GM18870 (cell line): ENCODE results near the gene FLAD1.

Source experiments
- ATAC-seq: cut with Tn5 transposase; IDR thresholded peaks from one replicate; pipeline ENCODE4 v1.9.1; 2021; ENCODE audit warnings: moderate library complexity; ENCODE audit not compliant: unreplicated experiment

Gene FLAD1

DNA sequence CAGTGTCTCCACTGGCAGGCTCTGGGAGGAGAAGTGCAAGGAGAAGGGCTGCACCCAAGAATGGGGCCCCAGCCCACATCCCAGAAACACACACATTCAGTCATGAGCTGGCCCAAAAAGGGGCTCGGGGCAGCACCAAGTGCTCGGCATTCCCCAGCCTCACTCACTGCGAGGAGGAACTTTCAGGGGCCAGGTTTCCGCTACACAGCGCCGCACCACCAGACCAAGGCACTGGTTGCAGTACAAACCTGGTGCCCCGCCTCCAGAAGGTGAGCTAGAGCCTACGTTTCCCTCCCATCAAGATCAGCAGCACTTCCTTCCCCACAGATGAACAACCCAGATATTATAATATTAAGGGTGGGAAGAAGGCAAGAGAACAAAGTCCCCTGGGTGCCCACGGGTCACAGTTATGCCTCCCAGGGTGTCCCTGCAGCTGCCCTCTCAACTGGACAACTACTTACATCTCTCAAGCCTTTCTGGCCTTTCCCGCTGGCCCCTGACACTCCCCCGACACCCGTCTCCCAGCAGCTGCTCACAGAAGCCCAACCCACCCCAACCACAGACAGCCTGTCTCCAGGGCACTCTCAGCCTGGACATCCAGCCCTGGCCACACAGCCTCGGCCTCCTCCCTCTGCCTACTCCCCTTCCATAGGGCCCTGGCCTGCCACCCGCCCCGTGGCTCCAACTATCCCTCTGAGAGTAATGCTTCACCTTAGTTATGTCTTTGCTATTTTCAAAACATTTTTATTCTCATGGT is 31.1 kb upstream of the FLAD1 start:
- ATAC-seq: no peak

DNA sequence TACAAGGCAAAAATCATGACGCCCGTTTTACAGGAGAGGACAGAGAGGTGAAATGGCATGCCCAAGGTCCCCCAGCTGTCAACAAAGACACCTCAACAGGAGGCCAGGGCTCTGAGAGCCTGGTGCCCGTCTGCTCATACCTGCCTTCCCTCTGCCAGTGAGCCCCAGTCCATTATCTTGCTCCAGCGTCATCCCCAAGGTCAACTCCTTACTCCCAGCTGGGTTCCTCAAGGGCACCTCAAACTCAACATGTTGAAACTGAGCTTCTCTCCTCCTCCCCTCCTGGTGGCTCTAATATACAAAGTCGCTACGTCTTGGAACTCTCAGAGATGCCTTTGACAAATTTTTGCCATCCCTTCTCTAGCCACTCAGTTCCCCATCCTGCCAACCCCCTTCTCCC is 30.5 kb upstream of the FLAD1 start:
- ATAC-seq: no peak

DNA sequence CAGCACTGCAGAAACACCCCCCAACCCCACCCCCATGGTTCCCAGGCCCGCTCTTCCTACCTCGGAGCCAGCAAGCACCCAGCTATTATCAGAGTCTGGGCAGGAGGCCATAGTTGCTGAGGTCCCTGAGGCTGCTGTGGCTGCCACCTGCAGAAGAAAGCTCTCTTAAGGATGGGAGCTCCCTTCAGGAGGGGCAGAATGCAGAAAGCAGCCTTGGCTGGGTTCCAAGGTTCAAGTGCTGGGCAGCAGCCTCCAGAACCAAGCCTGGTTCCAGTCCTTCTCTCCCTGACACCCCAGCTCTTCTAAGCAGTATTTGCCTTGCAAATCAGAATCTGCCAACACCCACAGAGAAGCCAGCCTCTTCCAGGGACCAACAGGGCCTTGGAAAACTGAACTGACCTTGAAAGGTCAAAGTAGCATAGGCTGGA is 29.5 kb upstream of the FLAD1 start:
- ATAC-seq: no peak

DNA sequence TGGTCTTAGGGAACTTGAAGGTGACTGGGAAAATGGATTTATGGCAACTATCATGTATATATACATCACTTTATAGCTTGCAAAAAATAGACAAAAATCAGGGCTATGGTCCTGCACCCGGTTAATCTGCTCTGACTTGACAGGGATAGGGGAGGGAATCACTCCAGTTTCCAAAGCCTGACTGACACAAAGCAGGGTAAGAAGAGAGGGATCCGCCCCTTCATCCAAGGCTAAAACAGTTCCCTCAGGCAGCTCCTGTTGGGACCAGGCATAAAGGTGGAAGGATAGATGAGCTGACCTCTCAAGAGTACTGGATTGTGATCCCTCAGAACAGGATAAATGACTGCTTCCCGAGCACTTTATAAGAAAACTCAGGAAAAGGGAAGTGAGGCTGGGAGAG is 28.6 kb upstream of the FLAD1 start:
- ATAC-seq: no peak

DNA sequence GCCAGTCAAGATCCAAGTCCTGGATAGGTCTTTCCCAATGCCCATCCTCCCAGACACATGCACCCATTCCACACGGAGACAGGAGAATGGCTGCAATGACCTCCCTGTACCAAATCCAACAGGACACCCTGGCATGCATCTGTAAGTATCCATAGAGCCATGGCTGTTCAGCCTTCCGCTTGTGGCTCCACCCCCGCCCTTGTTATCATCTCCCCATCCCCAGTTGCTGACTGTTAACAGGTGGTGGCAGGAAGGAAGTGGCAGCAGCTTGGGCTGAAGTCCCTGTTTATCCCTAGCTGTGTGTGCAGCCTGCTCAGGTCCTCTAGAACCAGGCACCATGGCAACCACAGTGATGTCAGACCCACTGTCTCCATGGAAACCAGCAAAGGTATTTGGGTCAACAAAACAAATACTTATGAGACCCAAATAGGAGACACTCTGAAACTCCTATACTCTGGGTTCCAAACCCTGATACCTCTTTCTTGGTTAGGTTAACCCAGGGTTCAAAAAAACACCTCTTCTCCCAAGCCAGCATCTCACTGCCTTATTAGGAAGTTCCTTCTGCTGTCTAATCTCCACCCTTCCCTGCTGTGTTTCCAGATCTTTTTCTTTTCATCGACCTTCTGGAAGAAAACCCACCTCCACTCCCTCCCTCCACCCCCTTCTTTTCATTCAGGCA is 28.0 kb upstream of the FLAD1 start:
- no peak for ATAC-seq

DNA sequence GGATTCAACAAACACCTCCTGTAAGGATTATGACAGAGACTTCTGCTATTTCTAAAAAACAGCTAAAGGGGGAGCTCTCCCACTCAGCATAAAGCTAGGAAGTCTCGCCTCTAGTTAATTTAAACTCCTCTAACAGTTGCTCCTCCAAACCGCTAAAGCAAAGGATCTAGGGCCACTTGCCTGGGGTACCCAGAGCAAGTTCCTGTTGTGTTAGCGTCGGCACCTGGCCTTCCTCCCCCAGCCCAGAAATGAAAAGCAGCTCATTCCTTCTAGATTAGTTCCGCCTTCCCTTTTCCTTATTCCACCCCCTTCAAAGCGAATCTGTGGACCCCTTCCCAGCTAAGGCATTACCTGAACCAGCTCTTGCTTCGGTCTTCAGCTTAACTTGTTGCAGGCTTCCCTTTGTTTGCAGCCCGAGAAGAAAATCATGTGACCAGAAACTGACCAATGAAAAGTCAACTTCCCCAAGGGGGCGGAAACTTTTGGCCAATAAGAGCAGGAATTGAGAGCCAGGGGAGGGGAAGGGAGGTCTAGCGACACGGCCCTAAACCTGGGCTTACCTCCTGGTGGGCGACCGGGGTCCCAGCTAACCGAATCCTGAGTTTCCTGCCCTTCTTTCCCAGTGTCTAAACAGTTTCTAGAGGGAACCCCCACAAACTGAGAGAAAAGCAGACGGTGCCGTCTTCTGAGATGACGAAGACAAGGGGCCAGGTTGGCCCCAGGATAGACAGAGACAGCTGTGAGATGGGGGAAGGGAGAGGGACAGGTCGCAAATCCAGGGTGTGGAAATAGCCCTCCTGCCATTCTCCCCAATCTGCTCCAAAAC is 27.2 kb upstream of the FLAD1 start, which contains the start of gene PBXIP1:
Gene PBXIP1 (minus strand): TSS at position 382 of the 826 bp plus-strand sequence. CDS start 2,378 bp downstream, outside the sequence.
- peak; percentile 49 for ATAC-seq

DNA sequence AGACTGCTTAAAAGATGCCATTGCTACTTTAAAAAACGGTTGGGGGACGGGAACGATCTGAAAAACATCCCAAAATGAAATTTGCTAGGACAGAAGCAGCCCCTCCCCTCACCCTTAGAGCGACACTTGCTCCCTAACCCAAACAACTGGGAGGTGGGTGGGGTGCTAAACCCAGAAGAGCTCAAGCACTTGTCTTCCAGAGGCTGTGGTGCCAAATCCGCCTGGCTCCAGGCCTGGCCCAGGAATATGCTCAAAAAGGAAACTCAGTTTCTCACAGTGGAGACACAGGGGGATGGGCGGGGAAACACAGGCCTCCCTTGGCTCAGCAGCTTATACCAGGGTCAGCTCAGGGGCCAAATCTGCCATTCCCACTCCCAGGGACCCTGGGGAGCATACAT is 26.6 kb upstream of the FLAD1 start:
- ATAC-seq: no peak

DNA sequence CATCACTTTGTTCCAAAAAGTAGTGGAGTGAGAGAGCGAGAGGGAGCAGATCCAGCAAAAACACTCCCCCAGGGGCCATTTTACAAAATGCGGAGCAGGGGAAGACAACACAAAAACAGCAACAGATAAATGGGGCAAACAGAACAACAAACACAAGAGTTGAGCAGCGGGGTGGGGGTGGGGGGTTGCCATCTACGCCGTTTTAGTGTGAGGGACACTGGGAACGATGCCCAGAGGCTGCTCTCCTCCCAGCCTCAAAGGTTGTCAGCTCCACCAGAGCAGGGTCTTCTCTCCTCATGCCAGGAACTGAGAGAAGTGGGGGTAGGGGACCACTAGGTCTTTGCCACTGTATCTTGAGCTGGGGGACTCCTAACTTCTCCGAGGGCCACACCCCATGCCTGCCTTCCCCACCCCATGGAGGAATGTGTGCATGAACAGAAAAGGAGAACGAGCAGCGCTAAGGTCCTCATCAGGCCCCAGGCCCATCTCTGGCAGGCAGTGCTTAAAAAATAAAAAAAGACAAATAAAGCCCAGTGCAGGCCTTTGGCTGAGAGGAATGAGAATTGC is 26.0 kb upstream of the FLAD1 start:
- no peak for ATAC-seq

DNA sequence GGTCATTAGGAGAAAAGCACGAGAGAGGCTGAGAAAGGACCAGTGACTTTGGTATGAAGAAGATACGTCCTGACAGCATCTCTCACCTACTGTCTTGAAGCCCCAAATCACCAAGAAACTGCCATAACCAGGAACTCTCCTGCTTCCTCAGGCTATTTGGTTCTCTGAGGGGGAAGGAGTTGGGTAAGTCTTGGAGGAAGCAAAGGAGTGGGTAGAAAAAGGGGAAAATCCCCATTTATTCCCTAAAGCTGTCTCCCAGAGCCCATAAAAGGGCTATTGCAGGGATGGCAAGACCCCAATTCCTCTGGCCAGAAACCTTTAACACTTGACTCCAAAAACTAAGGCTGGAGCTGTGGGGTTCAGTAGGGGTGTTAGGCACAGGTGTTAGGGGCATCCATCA is 25.1 kb upstream of the FLAD1 start:
- ATAC-seq: no peak

DNA sequence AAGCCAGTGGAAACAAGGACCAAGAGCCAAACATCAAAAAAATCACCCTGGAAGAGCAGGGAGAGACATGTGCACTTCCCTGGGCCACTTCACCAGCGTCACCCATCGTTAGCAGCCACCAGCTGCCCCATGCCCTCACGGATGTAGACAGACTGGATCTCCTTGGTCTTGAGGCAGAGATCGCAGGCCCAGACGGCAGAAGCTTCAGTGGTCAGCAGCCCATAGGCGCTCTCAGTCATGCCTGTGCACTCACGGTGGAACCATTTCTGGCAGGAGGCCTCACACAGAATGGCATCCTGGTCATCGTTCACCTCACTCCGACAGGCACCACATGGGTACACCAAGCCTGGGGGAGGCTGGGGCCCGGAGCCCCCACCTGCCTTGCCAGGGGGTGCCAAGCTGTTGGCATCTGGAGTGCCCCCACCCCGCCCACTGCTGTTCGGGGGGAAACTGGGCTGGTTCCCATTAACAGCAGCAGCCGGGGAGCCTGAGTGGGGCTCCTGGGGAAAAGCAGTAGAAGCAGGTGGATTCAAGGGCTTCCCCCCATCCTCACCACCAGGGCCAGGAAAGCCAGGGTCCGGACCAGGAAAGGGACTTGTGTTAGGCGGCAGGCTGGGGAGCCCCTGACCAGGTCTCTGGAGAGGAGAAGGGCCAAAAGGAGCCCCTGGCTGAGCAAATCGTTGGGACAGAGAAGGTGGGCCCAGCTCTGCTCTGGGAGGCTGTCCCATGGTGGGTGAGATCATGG is 24.3 kb upstream of the FLAD1 start:
- ATAC-seq: no peak

DNA sequence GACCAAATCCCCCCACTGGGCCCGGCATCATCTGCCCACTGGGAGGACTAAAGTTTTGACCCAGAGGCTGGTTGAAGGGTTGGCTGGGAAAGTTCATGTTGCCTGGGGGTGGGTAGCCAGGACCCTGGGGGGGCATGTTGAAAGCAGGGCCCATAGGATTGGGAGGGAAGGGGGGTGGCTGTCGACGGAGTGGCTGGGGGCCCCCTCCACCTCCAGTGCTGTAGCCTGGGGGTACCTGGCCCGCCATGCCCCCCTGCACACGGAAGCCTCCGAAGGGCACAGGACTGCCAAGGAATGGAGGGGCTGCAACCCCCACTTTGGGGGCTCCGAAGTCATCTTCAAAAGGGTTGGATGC is 23.7 kb upstream of the FLAD1 start:
- ATAC-seq: no peak

DNA sequence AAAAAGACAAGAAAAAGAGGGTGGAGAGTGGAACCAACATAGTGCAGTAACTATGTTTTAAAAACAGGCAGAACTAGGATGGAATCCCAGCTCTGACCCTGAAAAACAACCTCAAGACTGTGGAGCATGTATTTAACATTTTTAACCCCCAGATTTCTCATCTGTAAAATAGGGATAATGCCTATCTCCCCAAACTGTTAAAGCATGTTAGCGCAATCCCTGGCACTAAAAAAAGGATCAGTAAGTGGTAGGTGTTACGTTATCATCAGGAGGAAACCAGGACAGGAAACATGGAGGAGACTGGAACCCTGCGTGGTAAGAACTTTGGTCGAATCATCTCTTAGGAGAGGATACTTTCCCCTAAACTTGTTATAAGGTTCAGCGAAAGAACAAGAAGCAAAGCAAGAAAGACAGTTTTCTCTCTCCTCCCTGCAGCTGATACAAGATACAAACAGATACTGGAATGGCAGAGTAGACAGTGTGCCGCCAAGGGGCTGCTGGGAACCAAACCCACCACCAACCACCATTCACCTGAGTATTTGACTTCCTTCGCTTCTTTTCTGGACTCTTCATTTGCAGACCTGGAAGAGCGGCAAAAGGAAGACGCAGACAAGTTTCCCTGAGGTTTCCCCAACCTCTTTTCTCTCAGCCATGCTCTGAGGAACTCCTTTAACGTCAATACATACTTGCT is 22.6 kb upstream of the FLAD1 start:
- ATAC-seq: no peak

DNA sequence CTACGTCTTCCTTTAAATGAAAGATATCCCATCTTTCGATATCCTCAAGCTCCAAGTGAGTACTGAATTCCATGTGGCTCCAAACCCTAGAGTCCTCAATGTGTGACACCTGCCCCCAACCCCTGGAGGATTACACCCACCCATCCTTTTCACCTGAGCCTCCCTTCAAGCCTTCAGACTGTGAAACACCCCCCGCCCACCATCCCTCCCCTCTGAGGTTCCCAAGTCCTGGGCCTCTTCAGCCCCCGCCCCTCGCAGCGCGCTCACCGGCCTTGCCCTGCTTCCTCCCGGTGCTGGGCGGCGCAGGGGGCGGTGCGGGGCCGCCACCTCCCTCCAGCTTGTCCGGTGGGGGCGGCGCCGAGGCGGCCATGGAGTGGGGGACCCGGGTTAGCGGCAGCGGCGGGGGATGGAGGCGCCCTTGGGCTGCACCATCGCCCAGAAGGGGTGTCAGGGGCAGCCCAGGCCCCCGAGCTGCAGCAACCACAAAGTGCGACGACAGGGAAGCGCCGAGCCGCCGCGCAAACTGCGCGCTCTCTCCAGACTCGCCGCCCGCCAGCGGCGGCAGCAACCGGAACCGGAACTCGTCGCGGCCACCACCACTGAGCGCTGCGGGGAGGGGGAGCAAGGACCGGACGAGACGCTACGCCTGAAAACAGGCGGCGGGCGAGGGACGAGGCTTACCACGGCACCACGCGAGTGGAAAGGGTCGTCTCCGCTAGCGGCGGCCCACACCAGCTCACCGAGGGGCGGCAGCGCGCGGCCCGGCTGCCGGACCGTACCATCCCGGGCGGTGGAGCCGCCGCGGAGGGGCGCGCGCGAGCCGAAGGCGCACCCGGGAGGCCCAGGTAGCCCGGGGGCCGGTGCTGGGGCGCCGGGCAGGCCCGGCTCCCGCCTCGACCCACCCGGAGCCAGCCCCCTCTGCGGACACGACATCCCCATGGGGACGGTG is 21.7 kb upstream of the FLAD1 start, which contains the start of gene PYGO2:
Gene PYGO2 (minus strand): TSS at position 576 of the 949 bp plus-strand sequence. CDS start 206 bp downstream, at position 370.
- peak; percentile 63 for ATAC-seq

DNA sequence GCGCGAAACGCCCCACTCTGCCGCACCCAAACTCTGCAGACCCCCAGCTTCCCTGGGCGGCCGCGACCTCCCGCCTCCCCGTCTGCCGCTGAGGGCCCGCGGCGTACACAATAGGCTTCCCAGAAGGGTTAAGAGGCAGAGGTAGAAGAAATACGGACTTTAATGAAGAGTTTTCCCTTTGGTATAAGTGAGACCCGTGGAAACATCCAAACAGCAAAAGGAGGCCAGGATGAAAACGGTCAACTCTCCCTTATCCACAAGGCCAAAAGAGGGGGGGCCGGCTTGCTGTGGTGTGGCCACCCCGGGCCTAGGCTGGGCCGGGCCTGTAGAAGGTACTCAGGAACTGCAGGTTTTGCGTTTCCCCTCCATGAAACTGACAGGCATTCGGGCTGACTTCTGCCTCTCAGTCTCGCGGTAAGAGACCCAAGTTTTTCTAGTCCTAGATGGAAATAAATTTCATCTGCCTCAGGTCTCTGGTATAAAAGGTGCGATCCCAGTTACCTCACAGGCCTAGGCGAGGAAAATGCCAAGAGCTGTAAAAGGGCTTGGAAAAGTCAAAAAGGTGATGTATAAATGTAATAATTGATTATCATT is 20.9 kb upstream of the FLAD1 start:
- no peak for ATAC-seq

DNA sequence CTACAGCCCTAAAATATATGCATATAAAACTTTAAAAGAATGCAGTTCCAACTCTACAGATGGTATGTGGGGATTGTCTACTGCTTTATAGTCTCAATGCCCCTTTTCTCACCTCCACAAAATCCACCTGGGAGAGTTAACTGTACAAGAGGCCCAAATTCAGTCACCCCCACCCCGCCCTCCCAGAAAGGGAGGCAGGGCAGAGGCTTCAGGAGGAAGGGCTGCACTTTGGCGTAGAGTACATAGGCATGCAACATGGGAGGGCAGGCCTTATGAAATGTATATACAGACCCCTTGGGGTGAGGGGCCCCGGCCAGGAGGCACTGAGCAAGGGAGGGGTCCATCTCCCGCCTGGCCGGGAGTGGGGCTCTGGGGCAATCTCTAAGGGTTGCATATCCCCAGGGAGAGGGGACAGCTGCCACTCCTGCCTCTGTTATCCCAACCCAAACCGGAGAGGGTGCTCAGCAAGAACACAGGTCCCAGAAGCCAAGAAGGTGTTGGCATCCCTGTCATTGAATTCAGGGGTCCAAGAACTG is 20.3 kb upstream of the FLAD1 start:
- no peak for ATAC-seq

DNA sequence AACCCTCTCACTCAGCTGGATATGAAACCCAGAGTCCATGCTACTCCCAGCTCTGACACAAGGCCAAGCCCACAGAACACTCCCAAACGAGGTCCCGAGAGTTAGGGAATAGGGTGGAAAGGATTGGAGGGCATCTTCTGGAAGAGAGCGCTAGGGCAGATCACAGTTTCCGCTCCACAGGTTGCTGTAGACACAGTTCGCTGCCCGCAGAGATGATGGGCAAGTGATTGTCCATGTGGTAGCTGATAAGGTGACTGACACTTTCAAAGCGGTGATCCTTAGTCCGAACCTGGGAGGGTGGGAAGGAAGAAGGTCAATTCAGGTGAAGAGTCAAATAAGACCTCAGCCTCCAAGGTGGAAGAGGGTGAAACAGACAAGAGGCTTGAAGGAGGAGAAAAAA is 19.5 kb upstream of the FLAD1 start:
- ATAC-seq: no peak

DNA sequence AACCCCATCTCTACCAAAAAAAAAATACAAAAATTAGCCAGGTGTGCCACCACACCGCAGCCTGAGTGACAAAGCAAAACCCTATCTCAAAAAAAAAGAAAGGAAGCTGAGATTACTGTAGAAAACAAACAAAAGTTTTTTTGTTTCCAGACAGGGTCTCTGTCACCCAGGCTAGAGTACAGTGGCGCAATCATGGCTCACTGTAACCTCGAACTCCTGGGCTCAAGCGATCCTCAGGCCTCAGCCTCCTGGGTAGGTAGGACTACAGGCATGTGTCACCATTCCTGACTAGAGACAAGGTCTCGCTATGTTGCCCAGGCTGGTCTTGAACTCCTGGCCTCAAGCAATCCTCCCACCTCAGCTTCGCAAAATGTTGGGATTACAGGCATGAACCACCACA is 18.8 kb upstream of the FLAD1 start:
- ATAC-seq: no peak

DNA sequence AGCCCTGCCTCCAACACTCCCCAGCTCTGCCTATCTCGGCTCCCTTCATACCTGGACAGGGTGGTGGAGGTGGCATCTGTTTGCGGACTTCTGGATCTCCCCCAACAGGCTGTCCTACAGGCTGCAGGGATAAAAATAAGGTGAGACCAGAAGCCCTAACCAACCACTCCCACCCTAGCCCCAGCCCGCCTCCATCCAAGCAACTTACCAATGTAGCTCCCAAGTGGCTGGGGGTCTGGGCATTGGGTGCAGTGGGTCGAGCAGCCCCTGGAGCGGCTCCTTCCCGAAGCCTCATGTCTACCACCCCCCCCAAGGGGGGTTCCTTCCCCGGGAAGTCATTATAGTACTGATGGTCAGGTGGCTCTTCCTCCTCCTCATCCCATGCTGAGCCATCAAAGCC is 17.0 kb upstream of the FLAD1 start:
- ATAC-seq: no peak
